NB4 (cell line): ENCODE results near the gene ILK.
A peak's percentile ranks its signal among the peaks of the same experiment; 100 is the strongest.

Source experiments
- DNase-seq: peaks from one replicate; pipeline ENCODE4 v3.0.0; 2010; ENCODE audit warnings: low read depth
- H3K4me3 ChIP-seq: one replicate; pipeline ENCODE4 v1.5.1; 2011; ENCODE audit warnings: mild to moderate bottlenecking, low read depth, low read length, moderate library complexity
- MYC ChIP-seq: IDR thresholded peaks from 2 replicates; pipeline ENCODE4 v1.6.1; 2011; ENCODE audit warnings: low read depth, low read length
- POLR2A ChIP-seq: IDR thresholded peaks from 2 replicates; pipeline ENCODE4 v1.6.1; 2011; ENCODE audit warnings: mild to moderate bottlenecking; ENCODE audit not compliant: insufficient read length; ENCODE audit errors: extremely low read depth
- TF ChIP-seq, protein P1 (sequence below): IDR thresholded peaks from one replicate; pipeline ENCODE4 v1.5.1; 2012; ENCODE audit warnings: low read depth, low read length
- TF ChIP-seq, protein P2 (sequence below): IDR thresholded peaks from 2 replicates; pipeline ENCODE4 v1.6.1; 2011; ENCODE audit warnings: low read depth, low read length

Gene ILK

DNA sequence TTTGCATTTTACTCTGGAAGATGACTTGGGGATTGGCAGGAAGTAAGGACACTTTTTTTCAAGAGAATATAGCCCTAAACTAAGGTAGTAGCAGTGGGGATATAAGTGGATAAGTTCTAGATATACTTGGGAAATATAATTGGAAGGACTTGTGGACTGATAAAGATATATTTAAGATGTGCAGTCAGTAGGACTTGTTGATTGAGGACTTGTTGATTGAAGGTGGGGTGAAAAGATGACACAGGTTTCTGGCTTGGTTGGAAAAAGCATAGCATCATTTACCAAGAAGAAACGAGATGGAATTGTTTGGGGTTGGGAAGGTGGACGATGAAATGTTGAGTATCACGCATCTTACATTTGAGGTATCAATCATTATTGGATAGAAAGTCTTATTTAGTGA, 9.9 kb downstream of the ILK start:
- TF ChIP-seq POLR2A (no peak), MYC (no peak)
- TF ChIP-seq, protein P1, sequence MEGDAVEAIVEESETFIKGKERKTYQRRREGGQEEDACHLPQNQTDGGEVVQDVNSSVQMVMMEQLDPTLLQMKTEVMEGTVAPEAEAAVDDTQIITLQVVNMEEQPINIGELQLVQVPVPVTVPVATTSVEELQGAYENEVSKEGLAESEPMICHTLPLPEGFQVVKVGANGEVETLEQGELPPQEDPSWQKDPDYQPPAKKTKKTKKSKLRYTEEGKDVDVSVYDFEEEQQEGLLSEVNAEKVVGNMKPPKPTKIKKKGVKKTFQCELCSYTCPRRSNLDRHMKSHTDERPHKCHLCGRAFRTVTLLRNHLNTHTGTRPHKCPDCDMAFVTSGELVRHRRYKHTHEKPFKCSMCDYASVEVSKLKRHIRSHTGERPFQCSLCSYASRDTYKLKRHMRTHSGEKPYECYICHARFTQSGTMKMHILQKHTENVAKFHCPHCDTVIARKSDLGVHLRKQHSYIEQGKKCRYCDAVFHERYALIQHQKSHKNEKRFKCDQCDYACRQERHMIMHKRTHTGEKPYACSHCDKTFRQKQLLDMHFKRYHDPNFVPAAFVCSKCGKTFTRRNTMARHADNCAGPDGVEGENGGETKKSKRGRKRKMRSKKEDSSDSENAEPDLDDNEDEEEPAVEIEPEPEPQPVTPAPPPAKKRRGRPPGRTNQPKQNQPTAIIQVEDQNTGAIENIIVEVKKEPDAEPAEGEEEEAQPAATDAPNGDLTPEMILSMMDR: no peak
- TF ChIP-seq, protein P2, sequence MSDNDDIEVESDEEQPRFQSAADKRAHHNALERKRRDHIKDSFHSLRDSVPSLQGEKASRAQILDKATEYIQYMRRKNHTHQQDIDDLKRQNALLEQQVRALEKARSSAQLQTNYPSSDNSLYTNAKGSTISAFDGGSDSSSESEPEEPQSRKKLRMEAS: no peak
- H3K4me3 ChIP-seq: peak overlapping the region; percentile 67
- DNase-seq: no peak

DNA sequence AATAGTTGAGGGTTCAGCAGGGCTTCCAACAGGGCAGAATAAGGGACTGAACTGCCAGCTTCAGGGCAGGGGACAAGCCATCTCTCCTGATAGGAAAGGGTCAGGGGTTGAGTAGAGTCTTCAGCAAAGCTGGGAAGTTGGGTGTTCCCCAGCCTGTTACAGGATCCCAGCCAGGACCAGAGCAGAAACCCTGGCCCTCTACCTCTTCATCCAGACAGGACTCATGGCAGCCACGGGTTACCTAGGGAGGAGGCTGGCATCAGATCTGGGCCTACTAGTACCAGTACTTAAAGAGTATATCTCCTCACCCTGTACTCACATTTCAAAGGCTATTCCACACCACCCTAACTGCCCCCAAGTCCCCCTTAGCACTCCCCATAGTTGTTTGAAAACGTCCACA, 10.9 kb downstream of the ILK start:
- no peak for DNase-seq
- TF ChIP-seq MYC: no peak
- TF ChIP-seq, protein P2: no peak
- TF ChIP-seq, protein P1: no peak
- no peak overlapping the region for H3K4me3 ChIP-seq

DNA sequence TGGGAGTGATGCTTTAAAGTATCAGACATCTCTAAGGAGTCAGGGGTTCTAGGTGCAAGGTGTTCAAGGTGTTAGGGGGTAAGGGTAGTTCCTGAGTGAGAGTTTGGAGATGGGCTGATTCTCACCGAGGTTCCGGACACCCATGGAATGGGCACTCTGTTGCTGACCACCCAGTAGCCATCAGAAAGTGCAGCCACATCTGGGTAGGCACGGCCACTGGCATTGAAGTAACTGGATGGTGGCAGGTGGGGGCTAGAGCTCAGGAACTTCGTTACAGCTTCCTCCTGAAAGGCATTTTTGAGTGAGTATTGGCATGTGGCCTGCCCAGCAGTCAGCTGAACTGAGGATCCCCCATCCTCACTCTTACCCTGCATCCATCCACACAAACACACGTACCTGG, 11.5 kb downstream of the ILK start:
- no peak for TF ChIP-seq MYC
- no peak for TF ChIP-seq POLR2A
- TF ChIP-seq, protein P1: no peak
- TF ChIP-seq, protein P2: no peak
- no peak for DNase-seq

DNA sequence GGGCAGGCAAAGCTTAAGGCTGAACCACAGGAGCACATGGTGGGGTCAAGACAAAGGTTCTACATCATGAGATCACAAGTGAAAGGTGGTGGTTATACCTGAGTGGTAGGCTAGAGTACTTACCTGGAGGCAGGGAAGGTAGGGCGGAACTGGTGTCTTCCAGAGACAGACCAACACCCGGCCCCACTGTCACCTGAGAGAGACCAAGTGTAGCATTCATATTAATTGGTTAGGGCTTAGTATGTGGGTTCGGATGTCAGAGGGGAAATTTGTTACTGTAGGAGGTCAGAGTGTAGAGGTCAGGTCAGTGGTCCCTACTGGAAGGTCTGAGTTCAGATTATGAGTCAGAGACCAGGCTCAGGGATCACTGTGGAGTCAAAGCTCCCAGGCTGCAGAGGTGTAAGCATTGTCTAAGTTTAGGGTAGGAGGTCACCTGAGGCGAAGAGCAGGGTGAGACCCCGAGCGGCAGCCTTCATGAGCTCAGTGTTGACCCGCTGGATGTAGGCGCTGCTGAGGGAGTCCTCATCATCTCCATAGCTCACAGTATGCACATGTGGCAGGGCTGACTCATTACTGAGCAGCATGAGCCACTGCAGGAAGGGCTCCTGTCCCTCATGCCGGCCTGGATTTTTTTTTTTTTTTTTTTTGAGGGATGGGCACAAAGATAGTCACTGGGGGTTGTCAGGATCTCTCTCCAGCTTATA, 12.5 kb downstream of the ILK start:
- TF ChIP-seq MYC: no peak
- TF ChIP-seq, protein P2: no peak
- no peak for TF ChIP-seq POLR2A
- TF ChIP-seq, protein P1: no peak
- no peak overlapping the region for H3K4me3 ChIP-seq
- DNase-seq: no peak

More for the DNA sequence above, 11.5 kb downstream of the ILK start:
- no peak overlapping the region for H3K4me3 ChIP-seq

DNA sequence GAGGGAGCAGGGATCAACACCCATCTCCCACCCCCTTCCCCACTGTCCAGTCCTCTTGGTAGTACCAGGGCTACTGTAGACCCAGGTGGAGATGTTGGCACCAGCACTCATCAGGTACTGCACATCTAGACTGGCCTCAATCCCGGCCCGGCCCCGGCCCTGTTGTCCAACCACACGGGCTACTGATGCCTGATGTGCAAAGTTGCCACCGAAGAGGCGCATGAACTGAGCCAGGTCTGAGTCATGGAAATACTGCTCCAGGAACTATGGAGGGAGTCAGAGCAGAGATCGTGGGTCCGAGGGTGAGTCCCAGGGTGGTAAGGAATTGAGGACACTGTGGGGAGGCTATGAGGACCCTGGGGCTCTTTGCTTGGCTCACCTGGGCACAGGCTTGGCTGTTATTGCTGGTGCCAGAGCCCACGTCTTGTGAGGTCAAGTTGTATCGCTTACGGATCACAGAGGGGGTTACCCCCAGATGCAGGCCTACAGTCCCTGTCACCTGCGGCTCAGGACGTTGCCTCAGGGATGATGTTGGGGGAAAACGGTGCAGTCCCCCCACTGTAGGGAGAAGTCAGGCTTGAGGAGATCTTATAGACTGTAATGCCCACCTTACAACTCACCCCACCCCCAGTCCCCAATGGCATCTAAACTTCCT, 13.1 kb downstream of the ILK start:
- TF ChIP-seq, protein P2: no peak
- TF ChIP-seq, protein P1: no peak
- TF ChIP-seq MYC (no peak), POLR2A (no peak)
- peak overlapping the region; percentile 99 for H3K4me3 ChIP-seq
- DNase-seq: no peak
